ENCODE measurements around the gene AARS1.

DNA sequence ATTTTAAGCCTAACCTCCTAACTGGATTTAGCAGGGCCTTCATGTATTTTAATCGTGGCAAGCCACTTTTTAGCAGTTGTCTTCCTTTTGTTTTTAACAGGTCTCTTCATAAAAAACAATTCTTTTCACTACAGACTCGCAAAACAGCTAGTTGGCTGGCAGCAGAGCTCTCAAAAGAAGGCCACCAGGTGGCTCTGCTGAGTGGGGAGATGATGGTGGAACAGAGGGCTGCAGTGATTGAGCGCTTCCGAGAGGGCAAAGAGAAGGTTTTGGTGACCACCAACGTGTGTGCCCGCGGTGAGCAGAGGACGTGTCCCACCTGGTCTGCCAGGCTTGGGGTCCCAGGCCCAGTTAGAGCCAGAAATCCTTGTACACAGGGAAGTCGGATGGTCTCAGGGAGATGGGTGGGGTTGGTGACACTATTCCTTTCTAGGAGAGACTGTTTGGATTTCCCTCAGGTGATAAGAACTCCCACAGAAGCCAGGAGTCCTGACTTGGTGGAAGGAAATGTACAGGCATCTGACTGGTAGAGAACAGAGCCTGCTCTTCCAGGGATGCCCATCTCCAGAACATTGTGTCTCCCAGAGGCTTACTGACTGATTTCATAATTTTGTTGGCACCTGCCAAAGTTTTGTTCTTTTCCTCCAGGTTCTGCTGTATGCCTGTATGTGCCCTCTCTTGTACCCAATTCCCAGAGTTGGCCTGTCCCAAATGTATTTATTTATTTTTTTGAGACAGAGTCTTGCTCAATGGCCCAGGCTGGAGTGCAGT, 42.5 kb upstream of the AARS1 start:
- TF ChIP-seq, protein P1, sequence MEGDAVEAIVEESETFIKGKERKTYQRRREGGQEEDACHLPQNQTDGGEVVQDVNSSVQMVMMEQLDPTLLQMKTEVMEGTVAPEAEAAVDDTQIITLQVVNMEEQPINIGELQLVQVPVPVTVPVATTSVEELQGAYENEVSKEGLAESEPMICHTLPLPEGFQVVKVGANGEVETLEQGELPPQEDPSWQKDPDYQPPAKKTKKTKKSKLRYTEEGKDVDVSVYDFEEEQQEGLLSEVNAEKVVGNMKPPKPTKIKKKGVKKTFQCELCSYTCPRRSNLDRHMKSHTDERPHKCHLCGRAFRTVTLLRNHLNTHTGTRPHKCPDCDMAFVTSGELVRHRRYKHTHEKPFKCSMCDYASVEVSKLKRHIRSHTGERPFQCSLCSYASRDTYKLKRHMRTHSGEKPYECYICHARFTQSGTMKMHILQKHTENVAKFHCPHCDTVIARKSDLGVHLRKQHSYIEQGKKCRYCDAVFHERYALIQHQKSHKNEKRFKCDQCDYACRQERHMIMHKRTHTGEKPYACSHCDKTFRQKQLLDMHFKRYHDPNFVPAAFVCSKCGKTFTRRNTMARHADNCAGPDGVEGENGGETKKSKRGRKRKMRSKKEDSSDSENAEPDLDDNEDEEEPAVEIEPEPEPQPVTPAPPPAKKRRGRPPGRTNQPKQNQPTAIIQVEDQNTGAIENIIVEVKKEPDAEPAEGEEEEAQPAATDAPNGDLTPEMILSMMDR (IDR thresholded peaks at IDR 0.05): peak; percentile 30 to 64 (median 46)
- TF ChIP-seq POLR2A (IDR thresholded peaks at IDR 0.05): no peak
